ENCODE measurements around the gene DTYMK. TPM values are rescaled to one million over a fixed set of nuclear protein-coding genes. Genes with fewer than 3 reads are reported as not detected.

The DTYMK gene
- total and polyA plus RNA-seq, 3 donors from 2014 or later, result 16.4 to 30.0 (median 27.4) TPM

DNA sequence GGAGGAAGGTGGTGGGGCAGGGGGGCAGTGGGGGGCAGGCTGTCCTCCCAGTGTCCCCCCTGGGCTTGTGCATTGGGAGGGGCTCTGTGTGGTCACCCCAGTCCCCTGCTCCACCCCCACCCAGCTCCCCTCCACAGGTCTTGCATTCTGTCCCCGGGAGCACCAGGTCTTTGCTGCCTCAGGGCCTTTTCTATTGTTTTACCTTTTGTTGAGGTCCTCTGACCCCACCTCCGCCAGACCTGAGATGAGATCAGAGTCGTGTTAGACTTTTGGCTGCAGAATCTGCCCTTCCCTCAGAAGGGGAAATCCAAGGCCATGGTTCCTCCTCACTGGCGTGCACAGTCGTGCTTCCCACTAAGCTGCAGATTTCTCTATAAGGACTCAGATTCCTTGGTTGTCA lies 28.3 kb downstream of the DTYMK start:
- intact Hi-C loops (cut with DNase I; ENCODE audit: low total_unique reads), result no loop called here
- 54 to 57% methylated on average over 3 to 5 of the region's 5 CpGs for WGBS, 2 donors
- Histone ChIP-seq H3K4me1 (no peaks in the 10 kb centered on the region), H3K9me3 (no peaks in the 10 kb centered on the region), H3K27ac (no peak overlapping the region), H3K36me3 (ENCODE audit: low read depth, missing control alignments) (no peaks in the 10 kb centered on the region), H3K27me3 (no peaks in the 10 kb centered on the region), H3K4me3 (no peak overlapping the region)
- TF ChIP-seq, protein P1, sequence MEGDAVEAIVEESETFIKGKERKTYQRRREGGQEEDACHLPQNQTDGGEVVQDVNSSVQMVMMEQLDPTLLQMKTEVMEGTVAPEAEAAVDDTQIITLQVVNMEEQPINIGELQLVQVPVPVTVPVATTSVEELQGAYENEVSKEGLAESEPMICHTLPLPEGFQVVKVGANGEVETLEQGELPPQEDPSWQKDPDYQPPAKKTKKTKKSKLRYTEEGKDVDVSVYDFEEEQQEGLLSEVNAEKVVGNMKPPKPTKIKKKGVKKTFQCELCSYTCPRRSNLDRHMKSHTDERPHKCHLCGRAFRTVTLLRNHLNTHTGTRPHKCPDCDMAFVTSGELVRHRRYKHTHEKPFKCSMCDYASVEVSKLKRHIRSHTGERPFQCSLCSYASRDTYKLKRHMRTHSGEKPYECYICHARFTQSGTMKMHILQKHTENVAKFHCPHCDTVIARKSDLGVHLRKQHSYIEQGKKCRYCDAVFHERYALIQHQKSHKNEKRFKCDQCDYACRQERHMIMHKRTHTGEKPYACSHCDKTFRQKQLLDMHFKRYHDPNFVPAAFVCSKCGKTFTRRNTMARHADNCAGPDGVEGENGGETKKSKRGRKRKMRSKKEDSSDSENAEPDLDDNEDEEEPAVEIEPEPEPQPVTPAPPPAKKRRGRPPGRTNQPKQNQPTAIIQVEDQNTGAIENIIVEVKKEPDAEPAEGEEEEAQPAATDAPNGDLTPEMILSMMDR (IDR thresholded peaks at IDR 0.05), result no peak
- no peak for TF ChIP-seq POLR2A (IDR thresholded peaks at IDR 0.05)
- DNase-seq, result no peak

DNA sequence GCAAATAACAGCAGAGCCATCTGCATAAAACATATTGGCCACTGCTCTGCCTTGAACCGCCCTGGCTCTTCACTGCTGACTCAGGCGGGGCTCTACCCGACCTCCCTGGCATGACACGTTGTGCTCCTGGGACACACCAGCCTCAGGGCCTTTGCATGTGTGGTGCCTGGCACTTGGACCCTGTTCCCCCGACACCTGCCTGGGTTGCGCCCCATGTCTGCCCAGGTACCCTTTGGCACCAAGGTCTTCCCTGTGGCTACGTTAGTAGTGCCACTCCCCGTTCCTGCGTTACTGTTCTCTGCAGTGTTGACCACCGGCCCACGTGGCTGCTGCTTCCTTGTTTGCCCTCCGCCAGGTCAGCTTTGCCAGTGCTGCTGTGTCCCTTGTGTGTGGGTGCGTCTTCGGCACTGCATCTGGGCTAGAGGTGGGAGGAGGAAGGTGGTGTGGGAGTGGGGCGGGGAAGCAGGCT lies 28.8 kb downstream of the DTYMK start:
- TF ChIP-seq, protein P1 (IDR thresholded peaks at IDR 0.05), result no peak
- TF ChIP-seq POLR2A (IDR thresholded peaks at IDR 0.05), result no peak
- no peaks in the 10 kb centered on the region for H3K9me3 ChIP-seq
- no peak for DNase-seq
- no peaks in the 10 kb centered on the region for H3K27me3 ChIP-seq
- H3K4me1 ChIP-seq, result no peaks in the 10 kb centered on the region
- no peak overlapping the region for H3K27ac ChIP-seq
- 75 to 83% methylated on average over 13 to 15 of the region's 15 CpGs for WGBS, 2 donors
- intact Hi-C loops (cut with DNase I; ENCODE audit: low total_unique reads), result no loop called here
- H3K36me3 ChIP-seq (ENCODE audit: low read depth, missing control alignments), result no peaks in the 10 kb centered on the region
- no peak overlapping the region for H3K4me3 ChIP-seq

DNA sequence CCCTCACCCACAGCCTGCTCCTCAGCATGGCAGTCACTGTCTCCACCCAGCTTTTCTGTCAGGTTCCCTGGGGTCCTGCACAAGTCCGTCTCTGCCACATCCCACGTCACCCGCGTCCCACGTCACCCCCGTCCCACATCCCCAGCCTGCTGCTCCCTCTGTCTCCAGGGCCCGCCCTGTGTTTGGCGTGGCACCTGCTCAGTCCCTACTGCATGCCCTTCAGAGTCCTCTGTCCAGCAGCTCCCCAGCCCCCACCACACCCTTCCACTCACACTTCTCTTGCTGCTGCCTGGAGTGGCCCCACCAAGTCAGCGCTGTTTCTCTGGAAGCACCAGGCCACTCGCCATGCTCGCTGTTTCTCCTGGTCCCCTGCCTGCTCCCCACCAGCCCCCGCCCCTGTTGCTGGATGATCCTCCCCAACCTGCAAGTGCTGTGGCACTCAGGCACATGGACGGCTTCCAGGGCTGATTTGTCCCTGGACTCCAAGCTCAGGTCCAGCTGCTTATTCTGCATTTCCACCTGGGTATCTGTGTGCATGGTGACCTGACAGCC lies 30.3 kb downstream of the DTYMK start:
- WGBS, 2 donors, result 86 to 98% methylated on average over 13 of the region's 13 CpGs
- H3K4me3 ChIP-seq, result no peak overlapping the region
- no peaks in the 10 kb centered on the region for H3K4me1 ChIP-seq
- H3K36me3 ChIP-seq (ENCODE audit: low read depth, missing control alignments), result no peaks in the 10 kb centered on the region
- intact Hi-C loops (cut with DNase I; ENCODE audit: low total_unique reads), result no loop called here
- H3K27ac ChIP-seq, result no peak overlapping the region
- no peak for DNase-seq
- no peaks in the 10 kb centered on the region for H3K27me3 ChIP-seq
- H3K9me3 ChIP-seq, result no peaks in the 10 kb centered on the region
- TF ChIP-seq POLR2A (IDR thresholded peaks at IDR 0.05), result no peak
- TF ChIP-seq, protein P1 (IDR thresholded peaks at IDR 0.05), result no peak

DNA sequence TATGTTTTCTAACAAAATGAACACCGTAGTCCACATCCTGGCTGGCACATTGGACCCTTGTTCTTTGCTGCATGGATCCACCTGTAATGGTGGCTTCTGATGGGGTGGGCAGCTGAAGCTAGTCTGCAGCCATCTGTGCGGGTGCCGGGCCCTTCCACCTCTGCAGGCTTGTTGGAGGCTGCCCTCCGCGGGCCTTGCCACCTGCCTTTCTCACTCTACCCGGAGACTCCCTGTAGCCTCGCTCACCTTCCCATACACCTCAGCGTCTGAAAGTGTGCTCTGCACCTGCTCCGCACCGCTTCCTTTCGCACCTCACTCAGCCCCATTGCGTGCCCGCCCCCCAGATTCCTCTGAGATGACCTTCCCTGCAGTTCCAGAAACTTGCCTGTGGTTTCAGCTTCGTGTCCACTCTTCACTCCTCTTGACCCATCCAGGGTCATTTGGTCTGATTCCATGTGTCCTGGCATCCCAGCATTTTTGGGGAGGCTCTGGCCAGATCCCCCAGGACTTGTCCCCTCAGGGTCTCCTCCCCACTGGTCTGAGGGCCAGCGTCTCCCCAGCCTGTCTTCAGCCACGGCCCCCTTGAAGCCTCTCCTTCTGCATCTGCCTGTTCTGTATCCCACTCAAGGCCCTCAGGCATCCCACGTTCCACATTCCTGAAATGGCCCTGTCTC lies 31.0 kb downstream of the DTYMK start:
- Histone ChIP-seq H3K27ac (no peak overlapping the region), H3K27me3 (no peaks in the 10 kb centered on the region), H3K4me1 (no peaks in the 10 kb centered on the region), H3K9me3 (no peaks in the 10 kb centered on the region), H3K4me3 (no peak overlapping the region), H3K36me3 (ENCODE audit: low read depth, missing control alignments) (no peaks in the 10 kb centered on the region)
- 89 to 90% methylated on average over 17 of the region's 17 CpGs for WGBS, 2 donors
- intact Hi-C loops (cut with DNase I; ENCODE audit: low total_unique reads), result no loop called here
- DNase-seq, result no peak
- TF ChIP-seq, protein P1 (IDR thresholded peaks at IDR 0.05), result no peak
- TF ChIP-seq POLR2A (IDR thresholded peaks at IDR 0.05), result no peak

DNA sequence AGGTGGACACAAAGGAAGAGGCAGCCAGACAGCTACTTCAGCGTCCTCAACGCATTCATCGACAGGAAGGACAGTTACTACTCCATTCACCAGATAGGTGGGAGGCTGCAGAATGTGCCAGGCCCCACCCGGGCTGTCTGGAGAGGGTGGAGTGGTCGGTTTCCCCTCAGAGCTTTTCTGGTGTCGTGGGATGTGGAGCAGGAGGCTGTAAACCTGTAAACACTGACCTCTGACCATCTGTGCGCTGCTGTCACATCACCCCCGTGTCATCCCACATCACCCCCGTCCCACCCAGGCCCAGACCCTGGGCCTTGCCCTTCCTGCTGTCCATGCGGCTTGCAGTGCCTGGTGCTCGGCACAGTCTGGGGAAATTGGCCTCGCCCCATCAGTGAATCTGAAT lies 32.1 kb downstream of the DTYMK start:
- H3K9me3 ChIP-seq, result no peaks in the 10 kb centered on the region
- H3K36me3 ChIP-seq (ENCODE audit: low read depth, missing control alignments), result no peaks in the 10 kb centered on the region
- no peaks in the 10 kb centered on the region for H3K4me1 ChIP-seq
- DNase-seq, result no peak
- whole genome bisulfite sequencing, 2 donors, result 86 to 88% methylated on average over 12 of the region's 12 CpGs
- intact Hi-C loops (cut with DNase I; ENCODE audit: low total_unique reads), result no loop called here
- no peak overlapping the region for H3K27ac ChIP-seq
- TF ChIP-seq, protein P1 (IDR thresholded peaks at IDR 0.05), result no peak
- no peak for TF ChIP-seq POLR2A (IDR thresholded peaks at IDR 0.05)
- no peak overlapping the region for H3K4me3 ChIP-seq
- H3K27me3 ChIP-seq, result no peaks in the 10 kb centered on the region

Data from testis (tissue), 3 donors.